Esophagus muscularis mucosa (tissue), 4 donors: ENCODE data around the gene PIGU. TPM values are rescaled to one million over a fixed set of nuclear protein-coding genes. Genes with fewer than 3 reads are reported as not detected.

Experiments
- DNase-seq: peaks from one replicate; pipeline ENCODE4 v3.0.0-alpha.2; 2017; ENCODE audit errors: extremely low spot score
- H3K27ac ChIP-seq, 4 donors: fragments of 200-600 bp; sonication (generic); replicated peaks in 1 of 4; 1 replicate in 3 of 4; 2 replicates in 1 of 4; pipeline ENCODE4 v1.5.1; 2016 to 2019; ENCODE audit warnings: mild to moderate bottlenecking in 1 of 4
- H3K27me3 ChIP-seq, 4 donors: fragments of 200-600 bp; sonication (generic); one replicate each; pipeline versions ENCODE4 v1.5.1 to v1.6.0; 2016 to 2019
- H3K36me3 ChIP-seq, 4 donors: fragments of 200-600 bp; sonication (generic); one replicate each; pipeline ENCODE4 v1.5.1; 2016 to 2019
- H3K4me1 ChIP-seq, 4 donors: fragments of 200-600 bp; sonication (generic); one replicate each; pipeline ENCODE4 v1.5.1; 2016 to 2019
- H3K4me3 ChIP-seq, 4 donors: fragments of 200-600 bp; sonication (generic); 1 replicate in 2 of 4; 2 replicates in 2 of 4; pipeline ENCODE4 v1.5.1; 2016 to 2019; ENCODE audit warnings: mild to moderate bottlenecking in 4 of 4, moderate library complexity in 1 of 4
- H3K9me3 ChIP-seq, 4 donors: fragments of 200-600 bp; sonication (generic); 1 replicate in 3 of 4; 2 replicates in 1 of 4; pipeline ENCODE4 v1.5.1; 2016 to 2019
- CTCF ChIP-seq, 3 experiments: fragments of 200-600 bp in 2 of 3; fragments of 450-650 bp in 1 of 3; sonication (generic) in 2 of 3; IDR thresholded peaks; one replicate each; pipeline ENCODE4 v1.5.1; 2017 to 2019; ENCODE audit warnings: antibody characterized with exemption in 3 of 3, mild to moderate bottlenecking in 2 of 3, moderate library complexity in 1 of 3
- EP300 ChIP-seq: sonication (generic); formaldehyde crosslinking; IDR thresholded peaks from one replicate; pipeline ENCODE4 v1.6.1; 2017; ENCODE audit warnings: antibody characterized with exemption
- POLR2A ChIP-seq: fragments of 450-650 bp; IDR thresholded peaks from one replicate; pipeline ENCODE4 v1.6.1; 2017; ENCODE audit warnings: antibody characterized with exemption, moderate library complexity, mild to moderate bottlenecking, low read depth
- POLR2AphosphoS5 ChIP-seq, 2 donors: sonication (generic); formaldehyde crosslinking; IDR thresholded peaks; one replicate each; pipeline ENCODE4 v1.6.1; 2017; ENCODE audit warnings: antibody characterized with exemption in 2 of 2
- WGBS: methylation state at CpG from one replicate; pipeline ENCODE4 v1.1.5; 2018; 5-methylcytosine and 5-hydroxymethylcytosine counted together
- intact Hi-C: fragments of 100-400 bp; cut with DNase I; formaldehyde crosslinking; loops from one replicate; pipeline ENCODE4 v1.15.1; 2023
- total RNA-seq, 4 donors: library from RNA; depleted of rRNA; stranded (reverse); fragments of >200 nt; gene quantifications; one replicate each; pipeline versions ENCODE4 v1.1.0 to v1.2.1, GENCODE V29; 2016

Gene PIGU
- total RNA-seq, 4 donors from 2014 or later = 9.1 to 10.8 (median 9.5) TPM

- TF ChIP-seq CTCF (IDR thresholded peaks at IDR 0.05) (no peak), POLR2A (no peak), POLR2AphosphoS5 (IDR thresholded peaks at IDR 0.05) (no peak), EP300 (no peak)
- WGBS = 82% methylated on average over 4 of the region's 4 CpGs
- no peak overlapping the region for H3K4me3 ChIP-seq
- no peak for DNase-seq
- peaks cover 5 to 49% (median 31%) of the 10 kb centered on the region in 4 donors for H3K36me3 ChIP-seq
- H3K4me1 ChIP-seq = peaks cover 14 to 32% (median 27%) of the 10 kb centered on the region in 4 donors
- intact Hi-C loops = loop anchor here (5.0 kb wide), 1 partner anchor 130 kb away; no protein-coding TSS in a partner anchor
- H3K27ac ChIP-seq = no peak overlapping the region
- H3K9me3 ChIP-seq = no peaks in the 10 kb centered on the region
- H3K27me3 ChIP-seq = no peaks in the 10 kb centered on the region
Observed at GRCh38 chr20:34577061-34577460, 99.8 kb downstream of the PIGU start.

GRCh38 chr20:34575756-34576155, 101.1 kb downstream of the PIGU start:
- no peak for DNase-seq
- intact Hi-C loops = loop anchor here (5.0 kb wide), 1 partner anchor 132 kb away; no protein-coding TSS in a partner anchor

GRCh38 chr20:34575271-34575670, 101.6 kb downstream of the PIGU start:
- no peak for TF ChIP-seq POLR2AphosphoS5 (IDR thresholded peaks at IDR 0.05)
- no peak for TF ChIP-seq POLR2A
- no peak for TF ChIP-seq CTCF (IDR thresholded peaks at IDR 0.05)
- no peak for TF ChIP-seq EP300
- 100% methylated on average over 5 of the region's 5 CpGs for WGBS
- intact Hi-C loops = loop anchor here (5.0 kb wide), 1 partner anchor 132 kb away; no protein-coding TSS in a partner anchor
- Histone ChIP-seq H3K27me3 (no peaks in the 10 kb centered on the region), H3K9me3 (no peaks in the 10 kb centered on the region), H3K36me3 (peaks cover 5 to 50% (median 37%) of the 10 kb centered on the region in 4 donors), H3K4me1 (peaks cover 5 to 23% (median 16%) of the 10 kb centered on the region in 4 donors), H3K4me3 (no peak overlapping the region), H3K27ac (no peak overlapping the region)
- DNase-seq = no peak

More at GRCh38 chr20:34575756-34576155, 101.1 kb downstream of the PIGU start:
- H3K4me3 ChIP-seq = no peak overlapping the region
- peaks cover 5 to 54% (median 37%) of the 10 kb centered on the region in 4 donors for H3K36me3 ChIP-seq
- H3K4me1 ChIP-seq = peaks cover 5 to 23% (median 17%) of the 10 kb centered on the region in 4 donors
- H3K27me3 ChIP-seq = no peaks in the 10 kb centered on the region
- 94% methylated on average over 4 of the region's 4 CpGs for WGBS
- no peak overlapping the region for H3K27ac ChIP-seq
- H3K9me3 ChIP-seq = no peaks in the 10 kb centered on the region
- TF ChIP-seq EP300 (no peak), POLR2AphosphoS5 (IDR thresholded peaks at IDR 0.05) (no peak), CTCF (IDR thresholded peaks at IDR 0.05) (no peak), POLR2A (no peak)

GRCh38 chr20:34574861-34575260, 102.0 kb downstream of the PIGU start:
- no peaks in the 10 kb centered on the region for H3K27me3 ChIP-seq
- 96% methylated on average over 6 of the region's 6 CpGs for WGBS
- no peaks in the 10 kb centered on the region for H3K9me3 ChIP-seq
- no peak for DNase-seq
- H3K4me1 ChIP-seq = peaks cover 5 to 23% (median 14%) of the 10 kb centered on the region in 4 donors
- H3K27ac ChIP-seq = no peak overlapping the region
- no peak for TF ChIP-seq POLR2A
- no peak for TF ChIP-seq CTCF (IDR thresholded peaks at IDR 0.05)
- TF ChIP-seq EP300 = no peak
- no peak for TF ChIP-seq POLR2AphosphoS5 (IDR thresholded peaks at IDR 0.05)
- intact Hi-C loops = loop anchor here (5.0 kb wide), 1 partner anchor 132 kb away; no protein-coding TSS in a partner anchor
- no peak overlapping the region for H3K4me3 ChIP-seq
- peaks cover 5 to 52% (median 37%) of the 10 kb centered on the region in 4 donors for H3K36me3 ChIP-seq

- peaks cover 5 to 56% (median 37%) of the 10 kb centered on the region in 4 donors for H3K36me3 ChIP-seq
- WGBS = 99% methylated on average over 5 of the region's 5 CpGs
Observed at GRCh38 chr20:34574426-34574825, 102.5 kb downstream of the PIGU start.

More at GRCh38 chr20:34574426-34574825, 102.5 kb downstream of the PIGU start:
- H3K4me1 ChIP-seq = peaks cover 3 to 20% (median 12%) of the 10 kb centered on the region in 4 donors
- no peak for TF ChIP-seq POLR2A
- TF ChIP-seq CTCF (IDR thresholded peaks at IDR 0.05) = no peak
- TF ChIP-seq POLR2AphosphoS5 (IDR thresholded peaks at IDR 0.05) = no peak
- TF ChIP-seq EP300 = no peak
- no peaks in the 10 kb centered on the region for H3K27me3 ChIP-seq
- intact Hi-C loops = no loop called here
- no peak overlapping the region for H3K4me3 ChIP-seq
- no peak overlapping the region for H3K27ac ChIP-seq
- H3K9me3 ChIP-seq = no peaks in the 10 kb centered on the region
- DNase-seq = no peak
